HG03469 (cell line): Measurements from ENCODE around the gene DNASE1L1.

Experiments used
- ATAC-seq: cut with Tn5 transposase; IDR thresholded peaks from one replicate; pipeline ENCODE4 v1.9.1; 2021; ENCODE audit warnings: mild to moderate bottlenecking, moderate library complexity, moderate number of reproducible peaks; ENCODE audit not compliant: unreplicated experiment

DNASE1L1 gene

GRCh38 chrX:154436983-154437752 is 28.1 kb upstream of the DNASE1L1 start, which contains the start of gene GDI1:
TSS of gene GDI1 (plus strand) at chrX:154437154. CDS start at chrX:154437255, 101 bp downstream.
- no peak for ATAC-seq

GRCh38 chrX:154436374-154436982 is 27.4 kb upstream of the DNASE1L1 start:
- ATAC-seq, result no peak

GRCh38 chrX:154435171-154435733 is 26.2 kb upstream of the DNASE1L1 start:
- no peak for ATAC-seq

- ATAC-seq, result no peak
These were observed 25.5 kb upstream of the DNASE1L1 start for GRCh38 chrX:154434394-154435168.

GRCh38 chrX:154433605-154434004 is 24.6 kb upstream of the DNASE1L1 start:
- ATAC-seq, result no peak

GRCh38 chrX:154432210-154432609 is 23.2 kb upstream of the DNASE1L1 start:
- no peak for ATAC-seq

GRCh38 chrX:154431341-154431740 is 22.3 kb upstream of the DNASE1L1 start:
- ATAC-seq, result no peak

- no peak for ATAC-seq
These were observed 21.9 kb upstream of the DNASE1L1 start for GRCh38 chrX:154430916-154431315.

GRCh38 chrX:154430479-154430878 is 21.4 kb upstream of the DNASE1L1 start:
- no peak for ATAC-seq

- no peak for ATAC-seq
These were observed 20.7 kb upstream of the DNASE1L1 start for GRCh38 chrX:154429711-154430110.

GRCh38 chrX:154428176-154429171 is 19.4 kb upstream of the DNASE1L1 start, which contains the start of gene ATP6AP1:
TSS of gene ATP6AP1 (plus strand) at chrX:154428677. CDS start at chrX:154428693, 16 bp downstream.
- ATAC-seq, result peak; percentile 79

- no peak for ATAC-seq
These were observed 18.1 kb upstream of the DNASE1L1 start for GRCh38 chrX:154426916-154427770.

- ATAC-seq, result no peak
These were observed 11.3 kb upstream of the DNASE1L1 start for GRCh38 chrX:154420402-154420756.

GRCh38 chrX:154419688-154420401 is 10.8 kb upstream of the DNASE1L1 start:
- no peak for ATAC-seq

GRCh38 chrX:154419189-154419588 is 10.1 kb upstream of the DNASE1L1 start:
- no peak for ATAC-seq

- ATAC-seq, result no peak
These were observed 8.1 kb upstream of the DNASE1L1 start for GRCh38 chrX:154417157-154417556.

- ATAC-seq, result no peak
These were observed 4.1 kb upstream of the DNASE1L1 start for GRCh38 chrX:154413142-154413541.

- no peak for ATAC-seq
These were observed 3.4 kb upstream of the DNASE1L1 start for GRCh38 chrX:154412468-154412867.

- peak; percentile 26 for ATAC-seq
These were observed 2.9 kb upstream of the DNASE1L1 start for GRCh38 chrX:154411981-154412340.
